GM19468 (cell line): ENCODE data around the gene GRIP1.

Source experiments
- ATAC-seq: cut with Tn5 transposase; IDR thresholded peaks from one replicate; pipeline ENCODE4 v1.9.1; 2021; ENCODE audit warnings: mild to moderate bottlenecking, moderate library complexity, moderate number of reproducible peaks; ENCODE audit not compliant: unreplicated experiment; ENCODE audit errors: extremely low read depth

The GRIP1 gene

GRCh38 chr12:66661357-66661756, 17.5 kb downstream of the GRIP1 start:
- ATAC-seq = no peak

GRCh38 chr12:66653796-66654195, 25.1 kb downstream of the GRIP1 start:
- no peak for ATAC-seq

- ATAC-seq = no peak
These were observed 30.7 kb downstream of the GRIP1 start for GRCh38 chr12:66648033-66648735.

GRCh38 chr12:66647034-66647691, 31.7 kb downstream of the GRIP1 start:
- no peak for ATAC-seq

GRCh38 chr12:66644151-66644550, 34.7 kb downstream of the GRIP1 start:
- ATAC-seq = no peak

GRCh38 chr12:66640691-66641460, 38.0 kb downstream of the GRIP1 start:
- ATAC-seq = no peak

GRCh38 chr12:66638666-66639065, 40.2 kb downstream of the GRIP1 start:
- ATAC-seq = no peak

- ATAC-seq = no peak
These were observed 41.1 kb downstream of the GRIP1 start for GRCh38 chr12:66637699-66638301.

- no peak for ATAC-seq
These were observed 42.1 kb downstream of the GRIP1 start for GRCh38 chr12:66636771-66637170.

- no peak for ATAC-seq
These were observed 45.2 kb downstream of the GRIP1 start for GRCh38 chr12:66633676-66634075.

- ATAC-seq = no peak
These were observed 49.6 kb downstream of the GRIP1 start for GRCh38 chr12:66629138-66629870.

GRCh38 chr12:66627988-66628317, 50.9 kb downstream of the GRIP1 start:
- ATAC-seq = no peak

GRCh38 chr12:66627270-66627987, 51.4 kb downstream of the GRIP1 start:
- ATAC-seq = no peak

GRCh38 chr12:66624806-66625205, 54.1 kb downstream of the GRIP1 start:
- ATAC-seq = no peak

- no peak for ATAC-seq
These were observed 55.4 kb downstream of the GRIP1 start for GRCh38 chr12:66623455-66623854.

GRCh38 chr12:66620688-66621087, 58.2 kb downstream of the GRIP1 start:
- no peak for ATAC-seq

GRCh38 chr12:66620026-66620425, 58.9 kb downstream of the GRIP1 start:
- no peak for ATAC-seq

- ATAC-seq = no peak
These were observed 60.9 kb downstream of the GRIP1 start for GRCh38 chr12:66617991-66618390.

GRCh38 chr12:66612090-66612775, 66.6 kb downstream of the GRIP1 start:
- no peak for ATAC-seq
